Naive B cell (primary cell): ENCODE results near the gene KRT17. TPM values are rescaled to one million over a fixed set of nuclear protein-coding genes. Genes with fewer than 3 reads are reported as not detected.
"Not testable (repeated sequence)": the region's sequence is repeated elsewhere in the genome, so short reads cannot be mapped to it uniquely, and the experiment has no call there.

Experiments
- ATAC-seq, 2 donors: fragments of 150-1000 bp; cut with Tn5 transposase; 2 replicates each; pipeline ENCODE4 v1.10.0; 2021; ENCODE audit warnings: low read depth in 2 of 2, mild to moderate bottlenecking in 2 of 2, moderate library complexity in 2 of 2
- DNase-seq: peaks from one replicate; pipeline ENCODE4 v3.0.0; 2022
- H3K27ac Mint-ChIP-seq, 6 donors: one replicate each; pipeline ENCODE4 v1.8.0; 2020 to 2022; ENCODE audit warnings: mild to moderate bottlenecking in 6 of 6, mixed read lengths in 6 of 6, moderate library complexity in 5 of 6, inconsistent platforms in 2 of 6
- H3K27me3 Mint-ChIP-seq, 3 donors: one replicate each; pipeline ENCODE4 v1.8.0; 2021 to 2022; ENCODE audit warnings: mixed read lengths in 3 of 3, mild to moderate bottlenecking in 1 of 3
- H3K36me3 Mint-ChIP-seq, 2 donors: one replicate each; pipeline ENCODE4 v1.8.0; 2020 to 2022; ENCODE audit warnings: mixed read lengths in 2 of 2, inconsistent platforms in 1 of 2, mild to moderate bottlenecking in 1 of 2
- H3K4me1 Mint-ChIP-seq, 3 donors: one replicate each; pipeline ENCODE4 v1.8.0; 2020 to 2022; ENCODE audit warnings: mixed read lengths in 3 of 3, inconsistent platforms in 1 of 3, mild to moderate bottlenecking in 1 of 3, moderate library complexity in 1 of 3
- H3K4me3 Mint-ChIP-seq, 8 donors: one replicate each; pipeline ENCODE4 v1.8.0; 2020 to 2022; ENCODE audit warnings: mild to moderate bottlenecking in 8 of 8, mixed read lengths in 8 of 8, moderate library complexity in 8 of 8, inconsistent platforms in 2 of 8
- H3K9me3 Mint-ChIP-seq, 7 donors: one replicate each; pipeline ENCODE4 v1.8.0; 2020 to 2022; ENCODE audit warnings: mixed read lengths in 7 of 7, mild to moderate bottlenecking in 5 of 7, inconsistent platforms in 2 of 7, moderate library complexity in 1 of 7
- polyA plus RNA-seq, 6 donors: library from polyadenylated mRNA; unstranded; fragments of 300-500 nt; fragmentation: Illumina TruSeq; gene quantifications; one replicate each; pipeline ENCODE4 v1.2.3, GENCODE V29; 2021; ENCODE audit warnings: low read depth in 6 of 6

Gene KRT17
- polyA plus RNA-seq, 6 donors from 2014 or later, result not detected

DNA sequence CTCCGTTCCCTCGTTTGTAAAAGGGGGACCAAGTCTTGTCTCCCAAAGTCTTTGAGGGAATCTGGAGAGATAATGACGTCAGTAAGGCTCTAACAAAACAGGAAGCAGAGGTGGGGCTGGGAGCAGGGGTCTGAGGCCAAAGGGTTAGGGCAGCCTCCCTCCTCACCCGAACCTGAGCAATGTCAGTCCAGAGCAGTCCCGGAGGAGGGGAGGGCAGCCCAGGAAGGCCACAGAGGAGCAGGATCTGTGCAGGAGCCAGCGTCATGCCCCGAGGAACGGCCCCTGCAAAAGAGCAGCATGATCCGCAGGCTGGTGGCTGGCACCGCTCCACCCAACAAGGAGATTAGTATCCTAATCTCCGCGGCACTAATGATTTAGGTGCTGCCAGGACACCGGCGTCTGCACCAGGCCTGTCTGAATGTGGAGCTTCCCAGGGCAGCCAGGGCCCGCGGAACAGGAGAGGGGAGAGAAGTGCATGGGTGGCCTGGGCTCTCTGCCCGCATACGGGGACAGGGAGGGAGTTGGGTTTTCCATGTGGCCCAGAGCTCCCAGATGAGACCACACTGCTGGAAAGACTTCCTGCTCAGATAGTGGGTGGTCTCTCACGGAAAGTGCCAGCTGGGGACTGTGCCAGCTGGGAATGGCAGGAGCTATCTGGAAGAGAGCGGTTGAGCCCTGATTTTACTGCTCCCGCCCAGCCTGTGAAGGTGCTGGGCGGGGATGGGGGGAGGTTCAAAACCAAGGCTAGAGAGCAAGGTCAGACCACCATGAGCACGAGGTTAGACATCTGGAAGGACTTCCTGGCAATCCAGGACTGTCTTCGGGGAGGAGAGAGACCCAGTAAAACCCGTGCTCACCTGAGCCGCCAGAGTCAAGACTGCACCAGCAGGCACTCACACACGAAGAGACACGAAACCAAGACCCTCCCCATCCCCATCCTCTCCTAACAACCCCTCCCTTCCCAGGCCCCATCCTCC, 11.0 kb upstream of the KRT17 start:
- H3K36me3 Mint-ChIP-seq, result no peaks in the 10 kb centered on the region
- no peak overlapping the region for H3K4me3 Mint-ChIP-seq
- H3K4me1 Mint-ChIP-seq, result no peaks in the 10 kb centered on the region
- no peaks in the 10 kb centered on the region for H3K9me3 Mint-ChIP-seq
- no peak for ATAC-seq
- H3K27me3 Mint-ChIP-seq, result peaks cover 0 to 13% (median 11%) of the 10 kb centered on the region in 3 donors
- peak overlapping the region in 1 of 6 donors; percentile 65 for H3K27ac Mint-ChIP-seq
- no peak for DNase-seq

DNA sequence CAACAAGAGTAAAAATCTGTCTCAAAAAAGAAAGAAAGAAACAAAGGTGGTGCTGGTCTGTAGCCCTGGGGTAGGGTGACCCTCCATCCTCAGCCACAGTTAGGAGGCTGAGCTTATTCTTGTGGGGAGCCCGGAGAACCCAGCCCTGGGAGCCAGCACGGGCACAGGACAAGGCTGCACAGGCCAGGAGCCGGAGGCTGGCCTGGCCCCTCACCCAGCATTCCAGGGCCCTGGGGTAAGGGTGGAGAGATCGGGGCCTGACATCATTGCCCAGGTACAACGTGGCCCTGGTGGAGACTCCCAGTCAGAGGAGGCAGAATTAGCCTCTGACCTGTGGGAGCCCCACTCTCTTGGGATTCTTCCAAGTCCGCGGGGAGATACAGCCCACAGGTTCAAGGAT, 10.3 kb upstream of the KRT17 start:
- H3K4me3 Mint-ChIP-seq, result no peak overlapping the region
- no peak for ATAC-seq
- H3K27me3 Mint-ChIP-seq, result peaks cover 0 to 12% (median 8%) of the 10 kb centered on the region in 3 donors

GRCh38 chr17:41633556-41634199, 9.3 kb upstream of the KRT17 start:
- no peaks in the 10 kb centered on the region for H3K36me3 Mint-ChIP-seq
- no peak overlapping the region for H3K4me3 Mint-ChIP-seq
- DNase-seq, result no peak

More for the DNA sequence above, 10.3 kb upstream of the KRT17 start:
- Mint-ChIP-seq H3K27ac (no peak overlapping the region), H3K36me3 (no peaks in the 10 kb centered on the region), H3K4me1 (no peaks in the 10 kb centered on the region), H3K9me3 (no peaks in the 10 kb centered on the region)
- DNase-seq, result no peak

DNA sequence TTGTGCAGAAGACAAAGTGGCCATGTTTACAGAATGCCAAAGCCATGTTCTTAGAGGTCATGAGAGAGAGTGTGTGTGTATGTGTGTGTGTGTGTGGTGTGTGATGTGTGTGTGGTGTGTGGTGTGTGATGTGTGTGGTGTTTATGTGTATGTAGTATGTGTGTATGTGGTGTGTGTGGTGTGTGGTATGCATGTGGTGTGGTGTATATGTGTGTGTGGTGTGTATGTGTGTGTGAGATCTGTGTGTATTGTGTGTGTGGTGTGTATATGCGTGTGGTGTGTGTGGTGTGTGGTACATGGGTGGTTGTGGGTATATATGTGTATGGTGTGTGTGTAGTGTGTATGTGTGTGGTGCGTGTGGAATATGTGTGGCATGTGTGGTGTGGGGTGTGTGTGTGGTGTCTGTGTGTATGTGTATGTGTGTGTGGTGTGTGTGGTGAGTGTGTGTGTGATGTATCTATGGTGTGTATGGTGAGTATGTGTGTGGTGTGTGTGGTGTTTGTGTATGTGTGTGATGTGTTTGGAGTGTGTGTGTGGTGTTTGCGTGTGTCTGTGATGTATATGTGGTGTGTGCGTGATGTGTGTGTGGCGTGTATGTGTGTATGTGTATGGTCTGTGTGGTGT, 8.2 kb upstream of the KRT17 start:
- Mint-ChIP-seq H3K4me3 (no peak overlapping the region), H3K36me3 (no peaks in the 10 kb centered on the region), H3K27me3 (peaks cover 2 to 3% (median 2%) of the 10 kb centered on the region in 3 donors), H3K27ac (no peak overlapping the region), H3K4me1 (no peaks in the 10 kb centered on the region), H3K9me3 (no peaks in the 10 kb centered on the region)
- no peak for ATAC-seq
- DNase-seq, result no peak

More at GRCh38 chr17:41633556-41634199, 9.3 kb upstream of the KRT17 start:
- peak; percentile 28 to 39 for ATAC-seq
- Mint-ChIP-seq H3K27ac (no peak overlapping the region), H3K4me1 (no peaks in the 10 kb centered on the region), H3K27me3 (peaks cover 0 to 6% (median 0%) of the 10 kb centered on the region in 3 donors), H3K9me3 (no peaks in the 10 kb centered on the region)

DNA sequence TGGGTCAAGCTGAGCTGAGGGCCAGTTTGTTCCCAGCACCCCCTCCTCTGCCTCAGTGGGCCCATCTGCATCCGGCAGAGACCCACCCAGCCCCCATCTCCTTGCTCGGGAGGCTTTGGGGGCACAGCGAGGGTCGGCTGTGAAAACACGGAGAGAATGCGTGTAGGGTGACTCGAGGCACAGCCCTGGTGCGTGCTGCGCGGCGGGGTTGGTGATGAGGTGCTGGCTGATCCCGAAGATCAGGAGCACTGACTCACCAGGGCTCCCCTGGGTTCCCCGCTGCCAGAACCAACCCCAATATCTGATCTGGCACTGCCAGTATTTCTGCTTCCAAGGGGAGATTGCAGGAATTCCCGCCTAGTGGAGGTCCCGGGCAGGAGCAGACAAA, 7.5 kb upstream of the KRT17 start:
- H3K27me3 Mint-ChIP-seq, result peaks cover 8 to 10% (median 9%) of the 10 kb centered on the region in 3 donors
- H3K4me1 Mint-ChIP-seq, result no peaks in the 10 kb centered on the region
- no peaks in the 10 kb centered on the region for H3K9me3 Mint-ChIP-seq
- H3K36me3 Mint-ChIP-seq, result no peaks in the 10 kb centered on the region
- DNase-seq, result no peak
- ATAC-seq, result no peak
- no peak overlapping the region for H3K27ac Mint-ChIP-seq
- H3K4me3 Mint-ChIP-seq, result no peak overlapping the region

- ATAC-seq (no peak), DNase-seq (no peak)
- H3K27me3 Mint-ChIP-seq, result peaks cover 9 to 13% (median 9%) of the 10 kb centered on the region in 3 donors
- no peaks in the 10 kb centered on the region for H3K36me3 Mint-ChIP-seq
- peak overlapping the region in 1 of 8 donors; percentile 78 for H3K4me3 Mint-ChIP-seq
- no peak overlapping the region for H3K27ac Mint-ChIP-seq
- H3K9me3 Mint-ChIP-seq, result no peaks in the 10 kb centered on the region
- H3K4me1 Mint-ChIP-seq, result no peaks in the 10 kb centered on the region
Measured at GRCh38 chr17:41631025-41631897, 6.9 kb upstream of the KRT17 start.

DNA sequence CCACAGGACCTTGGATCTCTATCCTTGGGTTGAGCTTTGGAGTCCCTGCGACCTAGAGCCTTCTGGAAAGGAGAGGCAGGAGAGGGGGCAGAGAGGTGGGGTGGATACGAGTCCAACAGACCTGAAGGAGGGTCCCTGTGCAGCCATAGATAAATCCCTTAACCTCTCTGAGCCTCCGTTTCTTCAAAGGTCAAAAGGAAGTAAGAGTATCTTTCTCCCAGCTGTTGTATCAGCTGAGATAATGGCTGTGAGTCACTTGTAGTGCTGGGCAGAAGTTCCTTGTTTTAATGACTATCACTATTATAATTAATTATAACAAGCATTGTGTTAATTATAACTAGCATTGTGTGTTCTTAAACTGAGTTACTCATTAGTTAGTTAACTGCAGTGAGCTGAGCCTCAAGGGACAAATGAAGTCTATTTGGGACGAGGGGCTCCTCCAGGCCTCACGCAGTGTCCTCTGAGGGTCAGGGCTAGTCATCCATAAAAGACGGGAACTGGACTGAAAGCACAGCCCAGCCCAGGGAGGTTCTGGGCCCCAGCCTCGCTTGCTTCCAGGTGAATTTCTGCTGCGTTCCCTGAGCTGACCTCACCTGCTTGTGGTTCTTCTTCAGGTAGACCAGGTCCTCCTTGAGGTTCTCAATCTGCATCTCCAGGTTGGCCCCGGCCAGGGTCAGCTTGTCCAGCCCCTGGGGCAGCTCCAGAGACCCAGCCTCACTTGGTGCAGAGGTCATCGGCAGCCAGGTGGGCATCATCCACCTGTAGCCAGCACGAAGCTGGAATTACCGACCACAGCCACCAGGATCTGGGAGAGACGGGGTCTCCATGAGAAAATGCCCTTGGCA, 5.7 kb upstream of the KRT17 start:
- DNase-seq (no peak), ATAC-seq (no peak)
- H3K36me3 Mint-ChIP-seq, result no peaks in the 10 kb centered on the region
- H3K9me3 Mint-ChIP-seq, result no peaks in the 10 kb centered on the region
- no peak overlapping the region for H3K4me3 Mint-ChIP-seq
- H3K27me3 Mint-ChIP-seq, result peaks cover 9 to 22% (median 19%) of the 10 kb centered on the region in 3 donors
- no peak overlapping the region for H3K27ac Mint-ChIP-seq
- H3K4me1 Mint-ChIP-seq, result peaks cover 0 to 6% (median 0%) of the 10 kb centered on the region in 3 donors

GRCh38 chr17:41629316-41629715, 4.9 kb upstream of the KRT17 start:
- H3K36me3 Mint-ChIP-seq, result no peaks in the 10 kb centered on the region
- ATAC-seq (no peak), DNase-seq (no peak)
- no peaks in the 10 kb centered on the region for H3K9me3 Mint-ChIP-seq
- H3K27me3 Mint-ChIP-seq, result peaks cover 9 to 24% (median 22%) of the 10 kb centered on the region in 3 donors
- no peak overlapping the region for H3K27ac Mint-ChIP-seq
- H3K4me3 Mint-ChIP-seq, result no peak overlapping the region
- peaks cover 0 to 6% (median 0%) of the 10 kb centered on the region in 3 donors for H3K4me1 Mint-ChIP-seq

DNA sequence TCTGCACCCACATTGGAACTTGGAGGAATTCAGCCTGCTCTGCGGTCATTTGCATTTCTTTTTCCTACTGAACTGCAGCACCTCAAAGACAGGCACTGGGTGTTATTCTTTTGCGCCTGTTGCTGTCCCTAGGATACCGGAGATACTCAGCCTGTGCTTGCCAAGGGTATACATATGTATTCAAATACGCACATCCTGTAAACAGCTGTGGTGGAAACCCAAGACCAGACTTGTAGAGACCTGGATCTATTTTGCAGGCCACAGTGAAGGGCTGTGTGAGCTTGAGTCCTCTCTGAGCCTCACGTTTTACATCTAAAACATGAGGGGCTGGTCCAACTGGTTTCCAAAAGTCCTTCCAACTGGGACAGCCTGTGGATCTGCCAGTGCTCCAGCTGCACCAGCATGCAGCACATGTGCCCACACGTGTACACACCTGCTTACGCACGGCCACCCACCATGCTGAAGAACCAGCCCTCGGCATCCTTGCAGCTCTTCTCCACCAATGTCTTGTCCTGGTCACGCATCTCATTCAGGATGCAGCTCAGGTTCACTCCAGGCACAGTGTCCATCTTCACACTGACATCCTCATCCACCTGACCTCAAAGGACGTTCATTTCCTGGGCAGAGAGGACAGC, 4.4 kb upstream of the KRT17 start:
- not testable (repeated sequence) for H3K27ac Mint-ChIP-seq, ATAC-seq, H3K4me3 Mint-ChIP-seq, H3K9me3 Mint-ChIP-seq, DNase-seq, H3K4me1 Mint-ChIP-seq, H3K36me3 Mint-ChIP-seq
- H3K27me3 Mint-ChIP-seq, result peaks cover 9 to 24% (median 22%) of the 10 kb centered on the region in 3 donors

DNA sequence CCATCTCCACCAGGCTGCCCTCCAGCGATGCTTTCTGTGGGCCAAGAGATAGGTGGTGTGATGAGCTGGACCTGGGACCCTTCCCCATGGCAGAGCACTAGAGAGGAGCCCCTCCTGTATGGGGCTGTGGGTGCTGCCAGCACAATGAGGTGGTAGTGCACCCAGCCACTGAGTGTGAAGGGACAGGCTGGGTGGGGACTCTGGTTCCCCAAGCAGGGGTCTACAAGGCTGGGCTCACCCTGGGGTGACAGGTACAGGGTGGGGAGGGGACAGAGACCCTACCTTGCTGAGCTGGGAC, 3.6 kb upstream of the KRT17 start:
- peaks cover 9 to 24% (median 22%) of the 10 kb centered on the region in 3 donors for H3K27me3 Mint-ChIP-seq
- not testable (repeated sequence) for ATAC-seq, H3K9me3 Mint-ChIP-seq, H3K4me1 Mint-ChIP-seq, H3K4me3 Mint-ChIP-seq, H3K27ac Mint-ChIP-seq, DNase-seq, H3K36me3 Mint-ChIP-seq

DNA sequence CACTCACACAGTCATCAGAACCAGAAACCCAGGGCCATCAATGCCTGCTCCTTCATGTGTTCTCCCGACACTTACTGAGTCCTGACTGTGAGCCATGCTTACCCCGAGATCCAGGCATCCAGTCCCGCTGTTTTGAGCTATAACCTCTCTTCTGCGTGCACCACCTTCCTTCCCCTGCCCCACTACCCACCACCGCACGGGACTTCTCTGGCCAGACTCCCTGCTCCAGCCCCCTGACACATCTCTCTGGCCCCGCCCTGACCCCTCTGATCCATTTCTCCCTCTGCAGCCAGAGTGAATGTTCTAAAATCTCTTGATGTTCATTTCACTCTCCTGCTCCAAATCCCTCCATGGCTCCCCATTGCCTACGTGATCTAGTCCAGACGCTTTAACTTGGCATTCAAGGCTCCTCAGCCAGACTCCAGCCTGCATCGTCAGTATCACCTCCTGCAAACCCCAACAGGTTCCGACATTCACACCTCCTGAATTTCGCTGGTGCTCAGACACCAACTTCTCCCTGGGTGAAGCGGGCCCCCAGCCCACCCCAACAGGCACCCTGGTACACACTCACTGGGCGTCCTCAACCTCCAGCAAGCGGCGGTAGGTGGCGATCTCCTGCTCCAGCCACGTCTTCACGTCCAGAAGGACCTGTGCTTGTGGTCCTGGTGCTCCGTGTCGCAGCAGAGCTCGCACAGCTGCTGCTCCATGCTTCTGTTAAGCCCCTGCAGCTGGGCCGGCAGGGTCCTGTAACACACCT, 3.1 kb upstream of the KRT17 start:
- peaks cover 9 to 24% (median 22%) of the 10 kb centered on the region in 3 donors for H3K27me3 Mint-ChIP-seq
- peaks cover 0 to 6% (median 0%) of the 10 kb centered on the region in 3 donors for H3K4me1 Mint-ChIP-seq
- no peaks in the 10 kb centered on the region for H3K9me3 Mint-ChIP-seq
- no peak for DNase-seq
- peak overlapping the region in 1 of 8 donors; percentile 29 for H3K4me3 Mint-ChIP-seq
- H3K27ac Mint-ChIP-seq, result no peak overlapping the region
- no peaks in the 10 kb centered on the region for H3K36me3 Mint-ChIP-seq
- no peak for ATAC-seq
